HEK293 (cell line): ENCODE results near the gene SLC4A1.
A peak's percentile ranks its signal among the peaks of the same experiment; 100 is the strongest.

ENCODE experiments used
- CTCF ChIA-PET: fragments of 350-600 bp; formaldehyde crosslinking; extraction: SDS; loops from one replicate; lab custom pipeline; 2021; ENCODE audit warnings: antibody characterized with exemption; lab: Yijun Ruan, JAX
- POLR2A ChIA-PET: fragments of 300-600 bp; formaldehyde crosslinking; extraction: SDS; loops from one replicate; lab custom pipeline; 2020; ENCODE audit warnings: antibody characterized with exemption, inconsistent platforms; lab: Yijun Ruan, JAX
- H3K27ac ChIP-seq: fragments of 200-500 bp; sonication (Bioruptor generic); 2 replicates; pipeline ENCODE4 v1.5.1; 2014; ENCODE audit warnings: low read depth, low read length, control low read depth, inconsistent platforms; ENCODE audit errors: extremely low read depth
- H3K36me3 ChIP-seq, 2 experiments: fragments of 200-500 bp in 1 of 2; sonication (Bioruptor generic) in 1 of 2; 1 replicate in 1 of 2; 2 replicates in 1 of 2; pipeline ENCODE4 v1.5.1; 2014 to 2017; ENCODE audit warnings: inconsistent platforms in 2 of 2, low read length in 2 of 2; ENCODE audit not compliant: control insufficient read depth in 2 of 2, insufficient read depth in 1 of 2
- H3K4me1 ChIP-seq: fragments of 200-500 bp; sonication (Bioruptor generic); 2 replicates; pipeline ENCODE4 v1.5.1; 2014; ENCODE audit warnings: mild to moderate bottlenecking, low read length, inconsistent platforms; ENCODE audit not compliant: control insufficient read depth, insufficient read depth
- H3K4me3 ChIP-seq: 2 replicates; pipeline ENCODE4 v1.5.1; 2011; ENCODE audit warnings: low read depth, mild to moderate bottlenecking, control low read depth, low read length, moderate library complexity
- H3K9me3 ChIP-seq: fragments of 200-500 bp; sonication (Bioruptor generic); 2 replicates; pipeline ENCODE4 v1.5.1; 2014; ENCODE audit warnings: low read depth, low read length, inconsistent platforms; ENCODE audit not compliant: control insufficient read depth, insufficient read depth
- GLIS1 ChIP-seq: fragments of 450-650 bp; formaldehyde crosslinking; IDR thresholded peaks from 2 replicates; pipeline ENCODE4 v1.5.1; 2016; ENCODE audit warnings: missing biosample characterization, missing genetic modification characterization
- IKZF3 ChIP-seq: fragments of 450-650 bp; IDR thresholded peaks from 2 replicates; pipeline ENCODE4 v1.5.0; 2018; ENCODE audit warnings: missing biosample characterization, mild to moderate bottlenecking, missing genetic modification characterization, moderate library complexity
- KLF1 ChIP-seq: fragments of 450-650 bp; formaldehyde crosslinking; IDR thresholded peaks from 2 replicates; pipeline ENCODE4 v1.5.1; 2016; ENCODE audit warnings: missing biosample characterization, missing genetic modification characterization
- KLF17 ChIP-seq: fragments of 450-650 bp; formaldehyde crosslinking; IDR thresholded peaks from 2 replicates; pipeline ENCODE4 v1.5.1; 2016; ENCODE audit warnings: missing biosample characterization, missing genetic modification characterization
- OSR2 ChIP-seq: fragments of 450-650 bp; formaldehyde crosslinking; IDR thresholded peaks from 2 replicates; pipeline ENCODE4 v1.5.1; 2016; ENCODE audit warnings: missing biosample characterization, missing genetic modification characterization
- PRDM10 ChIP-seq: fragments of 450-650 bp; formaldehyde crosslinking; IDR thresholded peaks from 2 replicates; pipeline ENCODE4 v1.5.1; 2016; ENCODE audit warnings: missing biosample characterization, missing genetic modification characterization
- SETDB1 ChIP-seq: IDR thresholded peaks from one replicate; pipeline ENCODE4 v1.6.1; 2017; ENCODE audit warnings: mild to moderate bottlenecking, low read length, moderate library complexity, mixed read lengths; ENCODE audit not compliant: insufficient read length
- TRIM28 ChIP-seq: IDR thresholded peaks from 2 replicates; pipeline ENCODE4 v1.6.1; 2011; ENCODE audit warnings: low read length, control low read depth, borderline replicate concordance
- ZBTB48 ChIP-seq: fragments of 450-650 bp; formaldehyde crosslinking; IDR thresholded peaks from 2 replicates; pipeline ENCODE4 v1.5.1; 2016; ENCODE audit warnings: missing biosample characterization, missing genetic modification characterization
- ZFP69B ChIP-seq: fragments of 450-650 bp; formaldehyde crosslinking; IDR thresholded peaks from 2 replicates; pipeline ENCODE4 v1.5.1; 2016; ENCODE audit warnings: missing biosample characterization, missing genetic modification characterization
- ZNF23 ChIP-seq: fragments of 450-650 bp; formaldehyde crosslinking; IDR thresholded peaks from 2 replicates; pipeline ENCODE4 v1.5.1; 2016; ENCODE audit warnings: missing biosample characterization, missing genetic modification characterization, borderline replicate concordance
- ZNF398 ChIP-seq: fragments of 450-650 bp; formaldehyde crosslinking; IDR thresholded peaks from 2 replicates; pipeline ENCODE4 v1.5.1; 2017; ENCODE audit warnings: missing biosample characterization, missing genetic modification characterization
- ZNF501 ChIP-seq: fragments of 450-650 bp; formaldehyde crosslinking; IDR thresholded peaks from 2 replicates; pipeline ENCODE4 v1.5.1; 2016; ENCODE audit warnings: missing biosample characterization, missing genetic modification characterization
- ZNF664 ChIP-seq: fragments of 450-650 bp; formaldehyde crosslinking; IDR thresholded peaks from 2 replicates; pipeline ENCODE4 v1.5.1; 2016; ENCODE audit warnings: missing biosample characterization, missing genetic modification characterization
- TF ChIP-seq, protein P1 (sequence below): fragments of 450-650 bp; formaldehyde crosslinking; IDR thresholded peaks from 2 replicates; pipeline ENCODE4 v1.5.1; 2016; ENCODE audit warnings: missing biosample characterization, missing genetic modification characterization
- TF ChIP-seq, protein P2 (sequence below): fragments of 450-650 bp; formaldehyde crosslinking; IDR thresholded peaks from 2 replicates; pipeline ENCODE4 v1.5.1; 2017; ENCODE audit warnings: missing biosample characterization, missing genetic modification characterization
- TF ChIP-seq, protein P3 (sequence below): fragments of 450-650 bp; IDR thresholded peaks from 2 replicates; pipeline ENCODE4 v1.5.1; 2018; ENCODE audit warnings: missing biosample characterization, mild to moderate bottlenecking, missing genetic modification characterization
- TF ChIP-seq, protein P4 (sequence below): fragments of 450-650 bp; formaldehyde crosslinking; IDR thresholded peaks from 2 replicates; pipeline ENCODE4 v1.5.1; 2016; ENCODE audit warnings: missing biosample characterization, missing genetic modification characterization

SLC4A1 gene

GRCh38 chr17:44220213-44221083, 47.5 kb downstream of the SLC4A1 start (continued):
- 0 out of 2 replicates have a peak, but pooled peaks have one; percentile 29 for TF ChIP-seq ZFP69B (tag by site-specific recombination)
- no peak for TF ChIP-seq TRIM28
- no peak; the same call in 1 of the 2 replicates for TF ChIP-seq PRDM10 (tag by site-specific recombination)
- no peak for TF ChIP-seq OSR2 (tag by site-specific recombination)
- peak; percentile 54; the same call in 1 of the 2 replicates for TF ChIP-seq ZBTB48 (tag by site-specific recombination)
- TF ChIP-seq ZNF664 (tag by site-specific recombination), result no peak
- TF ChIP-seq, protein P1, sequence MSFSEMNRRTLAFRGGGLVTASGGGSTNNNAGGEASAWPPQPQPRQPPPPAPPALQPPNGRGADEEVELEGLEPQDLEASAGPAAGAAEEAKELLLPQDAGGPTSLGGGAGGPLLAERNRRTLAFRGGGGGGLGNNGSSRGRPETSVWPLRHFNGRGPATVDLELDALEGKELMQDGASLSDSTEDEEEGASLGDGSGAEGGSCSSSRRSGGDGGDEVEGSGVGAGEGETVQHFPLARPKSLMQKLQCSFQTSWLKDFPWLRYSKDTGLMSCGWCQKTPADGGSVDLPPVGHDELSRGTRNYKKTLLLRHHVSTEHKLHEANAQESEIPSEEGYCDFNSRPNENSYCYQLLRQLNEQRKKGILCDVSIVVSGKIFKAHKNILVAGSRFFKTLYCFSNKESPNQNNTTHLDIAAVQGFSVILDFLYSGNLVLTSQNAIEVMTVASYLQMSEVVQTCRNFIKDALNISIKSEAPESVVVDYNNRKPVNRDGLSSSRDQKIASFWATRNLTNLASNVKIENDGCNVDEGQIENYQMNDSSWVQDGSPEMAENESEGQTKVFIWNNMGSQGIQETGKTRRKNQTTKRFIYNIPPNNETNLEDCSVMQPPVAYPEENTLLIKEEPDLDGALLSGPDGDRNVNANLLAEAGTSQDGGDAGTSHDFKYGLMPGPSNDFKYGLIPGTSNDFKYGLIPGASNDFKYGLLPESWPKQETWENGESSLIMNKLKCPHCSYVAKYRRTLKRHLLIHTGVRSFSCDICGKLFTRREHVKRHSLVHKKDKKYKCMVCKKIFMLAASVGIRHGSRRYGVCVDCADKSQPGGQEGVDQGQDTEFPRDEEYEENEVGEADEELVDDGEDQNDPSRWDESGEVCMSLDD (tag by site-specific recombination), result peak; percentile 93
- TF ChIP-seq, protein P2, sequence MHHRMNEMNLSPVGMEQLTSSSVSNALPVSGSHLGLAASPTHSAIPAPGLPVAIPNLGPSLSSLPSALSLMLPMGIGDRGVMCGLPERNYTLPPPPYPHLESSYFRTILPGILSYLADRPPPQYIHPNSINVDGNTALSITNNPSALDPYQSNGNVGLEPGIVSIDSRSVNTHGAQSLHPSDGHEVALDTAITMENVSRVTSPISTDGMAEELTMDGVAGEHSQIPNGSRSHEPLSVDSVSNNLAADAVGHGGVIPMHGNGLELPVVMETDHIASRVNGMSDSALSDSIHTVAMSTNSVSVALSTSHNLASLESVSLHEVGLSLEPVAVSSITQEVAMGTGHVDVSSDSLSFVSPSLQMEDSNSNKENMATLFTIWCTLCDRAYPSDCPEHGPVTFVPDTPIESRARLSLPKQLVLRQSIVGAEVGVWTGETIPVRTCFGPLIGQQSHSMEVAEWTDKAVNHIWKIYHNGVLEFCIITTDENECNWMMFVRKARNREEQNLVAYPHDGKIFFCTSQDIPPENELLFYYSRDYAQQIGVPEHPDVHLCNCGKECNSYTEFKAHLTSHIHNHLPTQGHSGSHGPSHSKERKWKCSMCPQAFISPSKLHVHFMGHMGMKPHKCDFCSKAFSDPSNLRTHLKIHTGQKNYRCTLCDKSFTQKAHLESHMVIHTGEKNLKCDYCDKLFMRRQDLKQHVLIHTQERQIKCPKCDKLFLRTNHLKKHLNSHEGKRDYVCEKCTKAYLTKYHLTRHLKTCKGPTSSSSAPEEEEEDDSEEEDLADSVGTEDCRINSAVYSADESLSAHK (tag by site-specific recombination), result 0 out of 2 replicates have a peak, but pooled peaks have one; percentile 11
- TF ChIP-seq KLF1 (tag by site-specific recombination), result 0 out of 2 replicates have a peak, but pooled peaks have one; percentile 18
- peak; percentile 42; the same call in 1 of the 2 replicates for TF ChIP-seq KLF17 (tag by site-specific recombination)
- TF ChIP-seq SETDB1, result no peak
- no peak for TF ChIP-seq ZNF501

DNA sequence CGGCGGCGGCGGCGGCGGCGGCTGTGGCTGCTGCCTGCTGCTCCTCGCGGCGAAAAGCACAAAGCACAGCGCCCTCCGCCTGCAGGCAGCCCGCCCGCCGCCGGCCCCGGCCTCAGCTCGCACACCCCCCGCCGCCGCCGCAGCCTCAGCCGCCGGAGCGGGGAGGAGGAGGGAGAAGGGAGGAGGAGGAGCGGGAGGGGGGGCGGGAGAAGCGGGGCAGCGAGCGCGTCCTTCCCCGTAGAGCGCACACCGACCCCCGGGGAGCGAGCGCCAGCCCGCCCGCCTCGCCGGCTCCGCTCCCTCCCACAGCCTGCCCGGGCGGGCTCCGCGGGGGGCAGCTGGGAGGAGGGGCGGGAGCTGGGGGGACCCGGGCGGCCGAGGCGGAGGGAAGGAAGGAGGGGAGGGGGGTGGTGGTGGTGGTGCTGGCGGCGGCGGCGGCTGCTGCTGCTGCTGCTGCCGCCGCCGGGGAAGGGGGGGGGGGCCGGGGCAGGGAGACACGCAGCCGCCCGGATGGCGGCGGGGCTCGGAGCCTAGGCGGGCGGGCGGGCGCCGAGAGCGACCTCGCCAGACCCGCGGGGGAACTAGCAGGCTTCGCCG, 48.2 kb downstream of the SLC4A1 start, which contains the start of gene UBTF:
UBTF (minus strand) TSS at position 60 of the 597 bp plus-strand sequence. CDS start 1,446 bp downstream, outside the sequence.
- CTCF ChIA-PET, result interaction anchor here (0.7 to 4.4 kb wide), 4 partner anchors 12 to 459 kb away, joined by 3 to 33 read pairs (median 8); no protein-coding TSS in a partner anchor
- TF ChIP-seq, protein P3, sequence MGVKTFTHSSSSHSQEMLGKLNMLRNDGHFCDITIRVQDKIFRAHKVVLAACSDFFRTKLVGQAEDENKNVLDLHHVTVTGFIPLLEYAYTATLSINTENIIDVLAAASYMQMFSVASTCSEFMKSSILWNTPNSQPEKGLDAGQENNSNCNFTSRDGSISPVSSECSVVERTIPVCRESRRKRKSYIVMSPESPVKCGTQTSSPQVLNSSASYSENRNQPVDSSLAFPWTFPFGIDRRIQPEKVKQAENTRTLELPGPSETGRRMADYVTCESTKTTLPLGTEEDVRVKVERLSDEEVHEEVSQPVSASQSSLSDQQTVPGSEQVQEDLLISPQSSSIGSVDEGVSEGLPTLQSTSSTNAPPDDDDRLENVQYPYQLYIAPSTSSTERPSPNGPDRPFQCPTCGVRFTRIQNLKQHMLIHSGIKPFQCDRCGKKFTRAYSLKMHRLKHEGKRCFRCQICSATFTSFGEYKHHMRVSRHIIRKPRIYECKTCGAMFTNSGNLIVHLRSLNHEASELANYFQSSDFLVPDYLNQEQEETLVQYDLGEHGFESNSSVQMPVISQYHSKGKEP, result no peak
- TF ChIP-seq ZNF501, result no peak
- TF ChIP-seq ZNF398 (tag by site-specific recombination), result peak; percentile 89
- TF ChIP-seq, protein P4, sequence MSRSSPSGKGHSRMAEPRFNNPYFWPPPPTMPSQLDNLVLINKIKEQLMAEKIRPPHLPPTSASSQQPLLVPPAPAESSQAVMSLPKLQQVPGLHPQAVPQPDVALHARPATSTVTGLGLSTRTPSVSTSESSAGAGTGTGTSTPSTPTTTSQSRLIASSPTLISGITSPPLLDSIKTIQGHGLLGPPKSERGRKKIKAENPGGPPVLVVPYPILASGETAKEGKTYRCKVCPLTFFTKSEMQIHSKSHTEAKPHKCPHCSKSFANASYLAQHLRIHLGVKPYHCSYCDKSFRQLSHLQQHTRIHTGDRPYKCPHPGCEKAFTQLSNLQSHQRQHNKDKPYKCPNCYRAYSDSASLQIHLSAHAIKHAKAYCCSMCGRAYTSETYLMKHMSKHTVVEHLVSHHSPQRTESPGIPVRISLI (tag by site-specific recombination), result no peak
- TF ChIP-seq TRIM28, result no peak
- TF ChIP-seq GLIS1 (tag by site-specific recombination), result peak; percentile 74; the same call in 1 of the 2 replicates
- TF ChIP-seq ZNF23 (tag by site-specific recombination), result no peak
- TF ChIP-seq IKZF3 (tag by site-specific recombination), result 0 out of 2 replicates have a peak, but pooled peaks have one; percentile 7

More for the DNA sequence above, 48.2 kb downstream of the SLC4A1 start, which contains the start of gene UBTF:
- POLR2A ChIA-PET, result interaction anchor here (0.6 to 3.4 kb wide), 18 partner anchors 9 to 711 kb away, joined by 3 to 38 read pairs (median 6); partner anchors contain the start of genes ATXN7L3, DBF4B, GRN and HDAC5
- Histone ChIP-seq H3K9me3 (no peaks in the 10 kb centered on the region), H3K27ac (peak within 1 kb of the TSS; percentile 100), H3K36me3 (peaks cover 10 to 27% of the 10 kb centered on the region in 2 experiments; a peak in 2 of 3 replicates), H3K4me1 (peaks cover 11% of the 10 kb centered on the region), H3K4me3 (peak within 1 kb of the TSS; percentile 79)
